GM18519 (cell line): ENCODE data around the gene ZBTB8A.

Experiments used
- ATAC-seq: cut with Tn5 transposase; IDR thresholded peaks from one replicate; pipeline ENCODE4 v1.9.1; 2021; ENCODE audit warnings: mild to moderate bottlenecking, moderate library complexity; ENCODE audit not compliant: unreplicated experiment, low FRiP score

Gene ZBTB8A

GRCh38 chr1:32651461-32652073 is 112.3 kb downstream of the ZBTB8A start:
- no peak for ATAC-seq

- ATAC-seq = no peak
Measured at GRCh38 chr1:32652244-32652962, 113.2 kb downstream of the ZBTB8A start.
